GM12875 (cell line): ENCODE data around the gene ELAVL1.
"Not testable (repeated sequence)": the region's sequence is repeated elsewhere in the genome, so short reads cannot be mapped to it uniquely, and the experiment has no call there.

ENCODE experiments used
- H3K4me3 ChIP-seq: one replicate; pipeline ENCODE4 v1.5.1; 2011; ENCODE audit warnings: low read depth, low read length, control low read depth
- TF ChIP-seq, protein P1 (sequence below): IDR thresholded peaks from 2 replicates; pipeline ENCODE4 v1.5.1; 2011; ENCODE audit warnings: low read depth, mild to moderate bottlenecking, control low read depth, inconsistent platforms, low read length, moderate library complexity, borderline replicate concordance; ENCODE audit not compliant: insufficient read depth

The ELAVL1 gene

GRCh38 chr19:7962644-7963268, 42.7 kb downstream of the ELAVL1 start:
- TF ChIP-seq, protein P1, sequence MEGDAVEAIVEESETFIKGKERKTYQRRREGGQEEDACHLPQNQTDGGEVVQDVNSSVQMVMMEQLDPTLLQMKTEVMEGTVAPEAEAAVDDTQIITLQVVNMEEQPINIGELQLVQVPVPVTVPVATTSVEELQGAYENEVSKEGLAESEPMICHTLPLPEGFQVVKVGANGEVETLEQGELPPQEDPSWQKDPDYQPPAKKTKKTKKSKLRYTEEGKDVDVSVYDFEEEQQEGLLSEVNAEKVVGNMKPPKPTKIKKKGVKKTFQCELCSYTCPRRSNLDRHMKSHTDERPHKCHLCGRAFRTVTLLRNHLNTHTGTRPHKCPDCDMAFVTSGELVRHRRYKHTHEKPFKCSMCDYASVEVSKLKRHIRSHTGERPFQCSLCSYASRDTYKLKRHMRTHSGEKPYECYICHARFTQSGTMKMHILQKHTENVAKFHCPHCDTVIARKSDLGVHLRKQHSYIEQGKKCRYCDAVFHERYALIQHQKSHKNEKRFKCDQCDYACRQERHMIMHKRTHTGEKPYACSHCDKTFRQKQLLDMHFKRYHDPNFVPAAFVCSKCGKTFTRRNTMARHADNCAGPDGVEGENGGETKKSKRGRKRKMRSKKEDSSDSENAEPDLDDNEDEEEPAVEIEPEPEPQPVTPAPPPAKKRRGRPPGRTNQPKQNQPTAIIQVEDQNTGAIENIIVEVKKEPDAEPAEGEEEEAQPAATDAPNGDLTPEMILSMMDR, result no peak
- H3K4me3 ChIP-seq, result no peak overlapping the region

- TF ChIP-seq, protein P1, result no peak
- H3K4me3 ChIP-seq, result no peak overlapping the region
These were observed 43.4 kb downstream of the ELAVL1 start for GRCh38 chr19:7961920-7962626.

DNA sequence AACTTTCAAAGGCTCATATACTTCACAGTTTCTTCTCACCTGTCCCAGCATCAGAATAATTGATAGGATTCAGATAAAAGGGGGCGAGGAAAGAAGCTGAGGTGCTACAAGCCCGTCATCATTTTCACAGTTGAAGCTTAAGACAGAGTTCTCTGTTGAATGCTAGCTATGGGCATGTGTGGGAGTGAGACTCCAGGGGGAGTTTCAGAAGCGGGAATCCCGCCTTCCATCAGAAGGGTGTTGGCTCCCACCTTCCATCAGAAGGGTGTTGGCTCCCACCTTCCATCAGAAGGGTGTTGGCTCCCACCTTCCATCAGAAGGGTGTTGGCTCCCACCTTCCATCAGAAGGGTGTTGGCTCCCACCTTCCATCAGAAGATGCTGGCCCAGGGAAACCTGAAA, 44.4 kb downstream of the ELAVL1 start:
- H3K4me3 ChIP-seq, result not testable (repeated sequence)

GRCh38 chr19:7959211-7959610, 46.2 kb downstream of the ELAVL1 start:
- H3K4me3 ChIP-seq, result no peak overlapping the region
- TF ChIP-seq, protein P1, result no peak

DNA sequence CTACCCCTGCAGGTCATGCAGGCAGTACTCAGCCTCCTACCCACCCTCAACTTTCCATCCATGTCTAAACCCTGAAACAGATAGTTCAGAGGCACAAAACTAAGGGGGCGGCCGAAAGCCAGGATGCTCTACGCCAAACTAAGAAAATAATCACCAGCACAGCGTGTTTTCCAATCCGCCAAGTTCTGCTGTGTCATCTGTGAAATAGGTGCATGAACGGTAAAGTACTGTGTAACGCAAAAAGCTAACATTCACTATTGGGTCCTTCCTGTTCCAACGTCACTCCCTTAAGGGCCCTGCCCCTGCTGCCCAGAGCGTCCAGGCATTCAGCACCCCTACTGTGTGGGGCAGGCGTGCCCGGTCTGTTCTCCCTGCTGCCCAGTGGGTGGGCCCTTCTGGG, 49.7 kb downstream of the ELAVL1 start:
- no peak overlapping the region for H3K4me3 ChIP-seq

DNA sequence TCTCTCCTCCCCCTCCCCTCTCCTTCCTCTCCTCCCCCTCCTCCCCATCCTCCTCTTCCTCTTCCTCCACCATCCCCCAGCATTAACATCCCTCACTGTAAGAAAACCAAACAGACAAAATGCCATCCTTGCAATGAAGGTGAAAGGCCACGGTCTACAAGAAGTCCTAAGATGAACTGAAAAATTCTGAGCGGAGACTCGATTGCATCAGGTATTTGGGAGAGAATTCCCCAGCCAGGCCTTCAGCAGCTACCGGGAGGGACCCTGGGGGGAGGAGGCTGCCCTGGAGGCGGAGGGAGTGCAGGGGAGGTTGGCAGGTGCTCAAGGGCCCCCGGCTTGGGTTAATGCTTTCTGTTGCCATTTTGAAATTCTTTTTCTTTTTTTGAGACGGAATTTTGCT, 51.9 kb downstream of the ELAVL1 start:
- H3K4me3 ChIP-seq, result no peak overlapping the region
- TF ChIP-seq, protein P1, result no peak

More for the DNA sequence above, 49.7 kb downstream of the ELAVL1 start:
- TF ChIP-seq, protein P1, result no peak

GRCh38 chr19:7953060-7953459, 52.4 kb downstream of the ELAVL1 start:
- no peak overlapping the region for H3K4me3 ChIP-seq
- TF ChIP-seq, protein P1, result no peak
